HG02588 (cell line): ENCODE data around the gene PSG5.
"Not testable (repeated sequence)": the region's sequence is repeated elsewhere in the genome, so short reads cannot be mapped to it uniquely, and the experiment has no call there.

Experiments
- ATAC-seq: cut with Tn5 transposase; IDR thresholded peaks from one replicate; pipeline ENCODE4 v1.9.1; 2021; ENCODE audit warnings: mild to moderate bottlenecking, moderate library complexity; ENCODE audit not compliant: unreplicated experiment

PSG5 gene

GRCh38 chr19:43186311-43186935 is at the start of gene PSG5:
Gene PSG5 (minus strand): TSS chr19:43186536. CDS start chr19:43186405, 131 bp downstream.
- not testable (repeated sequence) for ATAC-seq

GRCh38 chr19:43235686-43236085 is 49.4 kb upstream of the PSG5 start:
- ATAC-seq: not testable (repeated sequence)

DNA sequence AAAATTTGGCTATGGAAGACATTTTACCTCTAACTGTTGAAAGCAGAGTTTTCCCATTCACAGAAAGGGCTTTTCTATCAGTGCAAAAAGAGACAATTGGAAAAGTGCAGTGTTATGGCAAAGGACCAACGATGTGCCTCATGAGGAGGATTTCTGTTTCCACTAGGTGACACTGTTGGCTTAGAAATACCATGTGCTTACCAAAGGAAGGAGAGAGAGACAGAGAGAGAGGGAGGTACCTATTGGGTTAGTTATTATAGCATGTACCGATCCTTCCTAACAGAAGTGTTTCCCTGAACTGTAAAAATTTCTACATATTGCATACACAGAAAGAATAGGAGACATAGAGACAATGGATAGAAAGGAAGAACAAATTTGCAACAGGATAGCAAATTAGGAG is 43.0 kb upstream of the PSG5 start:
- ATAC-seq: no peak

DNA sequence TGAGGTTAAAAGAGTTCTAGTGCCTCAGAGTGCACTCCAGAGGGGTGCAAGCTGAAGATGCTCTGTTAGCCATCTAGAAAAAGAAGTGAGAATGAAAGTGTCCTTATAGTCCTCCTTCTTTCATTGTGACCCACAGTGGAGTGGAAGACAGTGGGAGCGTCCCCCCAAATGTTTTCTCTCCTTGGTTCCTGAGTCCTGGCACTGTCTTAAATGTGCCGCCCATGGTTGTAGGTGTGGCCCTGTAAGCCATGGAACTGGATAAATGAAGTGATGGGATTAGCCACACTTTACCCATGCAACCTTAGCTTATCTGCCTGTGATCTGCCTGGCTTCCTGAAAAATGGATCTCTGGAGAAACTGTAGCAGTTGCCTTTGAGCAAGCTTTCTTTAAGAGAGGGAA is 42.4 kb upstream of the PSG5 start:
- not testable (repeated sequence) for ATAC-seq

GRCh38 chr19:43226986-43227385 is 40.6 kb upstream of the PSG5 start:
- ATAC-seq: not testable (repeated sequence)

- no peak for ATAC-seq
Observed at GRCh38 chr19:43224855-43225253, 38.5 kb upstream of the PSG5 start.

DNA sequence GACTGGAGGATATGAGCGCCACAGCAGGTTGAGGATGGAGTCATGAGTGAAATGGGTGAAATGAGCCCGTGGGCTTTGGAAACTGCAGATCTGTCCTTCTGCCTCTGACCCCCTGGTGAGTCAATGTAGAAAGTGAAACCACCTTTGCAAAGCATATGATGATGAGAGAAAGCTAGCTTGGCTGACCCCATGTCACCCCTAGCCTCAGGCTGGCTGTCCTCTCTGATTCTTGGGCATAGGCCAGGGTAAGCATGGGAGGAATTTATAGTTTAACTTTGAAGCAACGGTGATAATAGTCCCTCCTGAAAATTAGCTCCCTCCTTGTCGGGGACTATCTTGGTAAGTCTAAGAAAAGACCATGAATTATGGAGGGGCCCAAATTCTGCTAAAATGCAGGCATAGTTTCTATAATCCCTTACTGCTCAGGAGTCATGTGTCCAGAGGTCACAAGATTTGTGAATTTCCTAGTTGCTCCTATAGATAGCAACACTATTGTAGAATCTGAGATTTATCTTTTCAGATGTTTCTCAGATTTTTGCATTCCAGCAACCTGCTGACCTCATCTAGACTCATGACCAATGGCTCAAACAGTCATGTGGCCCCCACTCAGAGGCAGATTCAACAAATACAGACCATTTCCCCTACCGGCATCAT is 38.0 kb upstream of the PSG5 start:
- not testable (repeated sequence) for ATAC-seq

GRCh38 chr19:43221891-43222290 is 35.6 kb upstream of the PSG5 start:
- ATAC-seq: not testable (repeated sequence)

DNA sequence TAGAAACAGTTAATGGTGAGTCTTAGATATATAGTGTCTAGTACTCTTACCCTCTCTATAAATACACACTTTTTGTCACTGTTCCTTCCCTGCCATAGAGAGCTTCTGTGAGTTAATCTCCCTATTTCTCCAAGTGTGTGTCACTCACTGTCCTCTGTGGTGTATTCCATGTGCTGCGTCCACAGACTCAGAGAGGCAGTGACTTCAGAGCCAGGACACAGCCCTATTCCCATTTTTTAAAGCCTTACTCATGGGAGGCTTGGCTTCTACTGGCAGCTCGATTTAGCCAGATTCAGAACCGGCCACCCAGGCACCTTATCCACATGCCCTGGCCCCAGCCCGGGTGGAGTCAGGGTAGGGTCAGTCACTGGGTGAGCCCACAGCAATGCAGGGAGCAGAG is 32.8 kb upstream of the PSG5 start:
- ATAC-seq: not testable (repeated sequence)

DNA sequence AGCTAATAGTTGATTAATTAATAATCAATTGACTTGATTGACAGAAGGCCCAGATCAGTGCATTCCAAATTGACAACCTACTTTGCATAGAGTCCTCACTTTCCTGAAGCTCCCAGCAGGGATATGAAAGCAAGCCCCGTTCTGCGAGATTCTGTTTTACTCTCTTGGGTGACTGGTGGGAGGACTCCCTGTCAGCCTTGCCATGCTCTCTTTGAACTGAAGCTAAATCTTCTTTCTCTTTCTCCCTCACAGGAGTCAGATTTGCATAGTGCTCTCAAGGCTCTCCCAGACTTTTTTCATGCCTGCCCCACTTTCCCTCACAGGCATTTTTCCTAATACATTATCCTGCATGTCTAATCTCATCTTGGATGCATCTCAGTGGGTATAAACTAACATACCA is 29.5 kb upstream of the PSG5 start:
- ATAC-seq: not testable (repeated sequence)

DNA sequence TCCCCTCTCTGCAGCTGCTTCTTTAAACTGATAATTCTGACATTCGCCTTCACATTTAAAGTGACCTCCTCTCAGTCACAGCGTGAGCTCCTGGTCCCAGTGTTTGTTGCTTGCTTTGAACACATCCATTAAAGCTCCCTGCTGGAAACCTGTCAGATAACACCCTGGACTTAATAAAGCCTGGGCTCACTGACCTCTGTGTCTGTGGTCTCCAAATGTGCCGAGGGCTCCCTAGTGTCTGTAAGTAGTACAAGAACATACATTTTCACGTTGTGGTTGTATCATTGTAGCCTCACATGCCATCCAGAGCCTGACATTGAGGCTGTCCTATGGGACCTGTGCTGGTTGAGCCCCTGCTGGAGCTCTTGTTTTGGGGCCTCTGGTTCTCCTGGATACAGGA is 21.7 kb upstream of the PSG5 start:
- ATAC-seq: no peak

DNA sequence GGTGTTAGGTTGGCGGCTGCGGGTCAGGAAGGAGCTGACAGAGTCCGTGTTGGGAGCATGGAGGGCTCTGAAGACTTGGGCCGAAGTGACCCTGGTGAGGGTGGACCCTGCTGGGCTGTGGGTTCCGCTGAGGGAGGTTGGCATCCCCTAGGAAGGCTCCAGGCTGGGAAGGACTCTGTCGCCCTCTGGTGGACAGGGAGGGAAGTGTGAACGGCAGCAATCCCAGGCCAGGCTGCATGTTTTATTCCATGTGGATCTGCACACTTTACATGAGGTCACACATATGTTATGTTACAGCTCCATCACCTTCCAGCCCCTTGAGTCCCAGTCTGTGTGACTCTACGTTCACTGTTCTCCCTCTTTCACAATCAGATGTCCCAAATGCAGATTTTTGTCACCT is 20.8 kb upstream of the PSG5 start:
- not testable (repeated sequence) for ATAC-seq

- not testable (repeated sequence) for ATAC-seq
Observed at GRCh38 chr19:43205471-43206105, 19.3 kb upstream of the PSG5 start, which contains the start of gene PSG4. Gene PSG4 (minus strand): TSS chr19:43205638. CDS start chr19:43205536, 102 bp downstream.

GRCh38 chr19:43203611-43204010 is 17.3 kb upstream of the PSG5 start:
- not testable (repeated sequence) for ATAC-seq

GRCh38 chr19:43201891-43202290 is 15.6 kb upstream of the PSG5 start:
- not testable (repeated sequence) for ATAC-seq

DNA sequence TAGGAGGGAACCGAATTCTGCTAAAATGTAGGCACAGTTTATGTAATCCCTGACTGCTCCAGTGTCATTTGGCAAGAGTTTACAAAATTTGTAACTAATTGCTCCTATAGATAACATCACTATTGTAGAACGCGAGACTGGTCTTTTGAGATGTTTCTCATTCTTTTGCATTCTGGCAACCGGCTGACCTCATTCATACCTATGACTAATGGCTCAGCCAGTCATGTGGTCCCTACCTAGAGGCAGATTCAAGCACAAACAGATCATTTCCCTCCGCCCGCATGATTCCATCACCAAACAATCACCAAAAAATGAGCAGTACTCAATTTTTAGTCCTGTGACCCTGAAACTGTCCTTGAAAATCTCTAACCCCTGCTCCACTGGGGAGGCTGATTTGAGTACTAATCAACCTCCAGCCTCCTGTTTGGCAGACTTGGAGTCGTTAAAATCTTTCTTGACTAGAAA is 15.0 kb upstream of the PSG5 start:
- ATAC-seq: not testable (repeated sequence)

- not testable (repeated sequence) for ATAC-seq
Observed at GRCh38 chr19:43198686-43199419, 12.5 kb upstream of the PSG5 start.

- ATAC-seq: not testable (repeated sequence)
Observed at GRCh38 chr19:43197666-43198397, 11.5 kb upstream of the PSG5 start.

DNA sequence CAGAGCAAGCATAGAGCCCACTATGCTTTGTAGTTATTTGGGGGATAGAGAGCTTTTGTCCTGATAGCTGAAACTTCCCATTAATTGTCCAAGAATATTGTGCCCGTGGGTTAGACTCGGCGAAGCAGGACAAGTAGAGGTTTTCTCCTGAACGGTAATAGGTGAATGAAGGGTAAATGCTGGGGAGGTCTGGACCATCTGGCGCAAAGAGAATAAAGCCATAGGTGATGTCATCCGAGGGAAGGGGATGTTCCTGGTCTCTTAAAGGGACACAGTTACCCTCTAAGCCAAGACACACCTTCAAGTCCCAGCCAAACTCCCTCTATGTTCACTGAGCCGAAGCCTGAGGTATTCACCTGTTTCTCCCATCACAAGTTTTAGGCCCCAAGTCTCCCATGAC is 8.1 kb upstream of the PSG5 start:
- ATAC-seq: not testable (repeated sequence)

DNA sequence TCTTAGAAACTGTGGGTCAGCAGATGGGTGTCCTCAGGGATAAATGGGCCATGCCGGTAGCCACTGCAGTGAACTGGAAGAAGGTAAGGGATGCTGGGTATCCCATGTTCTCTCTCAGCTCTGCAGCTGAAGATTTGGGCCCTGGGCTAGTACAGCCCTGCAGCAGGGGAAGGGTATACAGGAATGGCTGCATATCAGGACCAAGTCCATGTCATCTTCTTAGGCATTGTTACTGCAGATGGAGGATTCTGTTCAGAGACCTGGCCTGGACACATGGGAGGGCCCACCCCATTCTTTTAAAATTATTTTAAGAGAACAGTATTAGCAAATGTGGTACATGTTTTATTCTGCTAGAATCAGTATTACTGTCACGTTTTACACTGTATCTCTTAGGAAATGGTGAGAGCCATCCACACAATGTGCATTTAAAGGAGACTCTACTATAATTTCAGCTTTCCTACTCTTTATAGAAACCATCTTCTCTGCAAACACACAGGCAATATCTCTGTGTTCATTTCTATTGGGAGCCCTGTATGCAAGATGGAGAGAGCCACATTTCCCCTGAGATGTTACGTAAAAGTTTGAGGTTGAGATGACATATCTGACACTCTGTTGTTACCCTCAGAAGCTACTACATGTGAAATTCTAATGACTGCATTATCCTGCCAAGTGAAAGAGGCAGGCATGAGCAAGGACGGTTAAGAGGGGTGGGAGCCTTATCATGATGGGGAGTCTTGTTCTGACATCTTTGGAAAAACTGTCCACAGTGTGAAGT is 6.2 kb upstream of the PSG5 start:
- not testable (repeated sequence) for ATAC-seq
